ENCODE results near the gene STRN.
"Not testable (repeated sequence)": the region's sequence is repeated elsewhere in the genome, so short reads cannot be mapped to it uniquely, and the experiment has no call there.

The STRN gene

GRCh38 chr2:36966370-36967235, at the start of gene STRN:
Gene STRN (minus strand): TSS chr2:36966536. CDS start chr2:36966463, 73 bp downstream.
- peak; percentile 99 for DNase-seq

DNA sequence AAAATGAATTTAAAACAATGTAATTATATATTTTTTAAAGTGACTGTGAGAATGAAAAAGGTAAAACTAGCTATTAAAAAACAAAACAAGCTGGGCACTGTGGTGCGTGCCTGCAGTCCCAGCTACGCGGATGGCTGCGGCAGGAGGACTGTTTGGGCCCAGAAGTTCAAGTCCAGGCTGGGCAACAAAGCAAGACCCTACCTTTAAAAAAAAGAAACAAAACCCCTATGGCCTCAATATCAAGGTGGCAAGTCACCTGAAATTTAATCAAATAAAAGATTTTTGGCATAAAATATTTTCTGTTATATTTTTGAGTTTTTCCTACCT, 46.9 kb upstream of the STRN start:
- no peak for DNase-seq

- no peak for DNase-seq
Measured at GRCh38 chr2:37011130-37011529, 44.8 kb upstream of the STRN start.

DNA sequence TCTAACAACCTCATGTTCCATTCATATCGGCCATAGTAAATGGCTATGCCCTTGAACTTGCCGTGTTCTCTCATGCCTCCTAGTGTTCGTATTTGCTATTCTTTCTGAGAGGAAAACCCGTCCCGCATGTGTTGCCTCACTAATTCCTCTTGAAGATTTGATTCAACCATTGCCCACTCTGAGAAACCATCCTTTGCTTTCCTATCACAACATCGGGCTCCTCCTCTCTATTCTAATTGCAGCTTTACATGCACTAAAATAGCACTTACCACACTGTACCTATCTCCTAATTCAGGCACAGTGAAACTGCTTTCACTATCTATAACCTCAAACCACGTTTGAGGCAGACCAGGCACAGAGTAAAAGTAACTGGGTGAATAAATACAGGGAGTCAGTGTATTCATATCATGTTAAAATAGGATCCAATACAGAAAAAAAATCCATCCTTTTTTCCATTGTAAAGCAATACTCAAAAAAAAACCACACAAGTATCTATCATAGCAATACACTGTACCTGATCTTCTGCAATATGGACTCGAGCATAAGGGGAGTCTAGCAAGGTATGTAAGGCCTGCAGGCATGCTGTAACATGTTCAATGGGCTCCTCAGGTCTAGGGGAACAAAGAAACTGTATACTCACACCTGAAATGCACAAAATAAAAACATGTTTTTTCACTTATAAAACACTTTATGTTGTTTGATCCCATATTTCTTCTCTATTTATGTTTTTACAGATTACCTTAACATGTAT, 39.0 kb upstream of the STRN start:
- DNase-seq = peak; percentile 7

DNA sequence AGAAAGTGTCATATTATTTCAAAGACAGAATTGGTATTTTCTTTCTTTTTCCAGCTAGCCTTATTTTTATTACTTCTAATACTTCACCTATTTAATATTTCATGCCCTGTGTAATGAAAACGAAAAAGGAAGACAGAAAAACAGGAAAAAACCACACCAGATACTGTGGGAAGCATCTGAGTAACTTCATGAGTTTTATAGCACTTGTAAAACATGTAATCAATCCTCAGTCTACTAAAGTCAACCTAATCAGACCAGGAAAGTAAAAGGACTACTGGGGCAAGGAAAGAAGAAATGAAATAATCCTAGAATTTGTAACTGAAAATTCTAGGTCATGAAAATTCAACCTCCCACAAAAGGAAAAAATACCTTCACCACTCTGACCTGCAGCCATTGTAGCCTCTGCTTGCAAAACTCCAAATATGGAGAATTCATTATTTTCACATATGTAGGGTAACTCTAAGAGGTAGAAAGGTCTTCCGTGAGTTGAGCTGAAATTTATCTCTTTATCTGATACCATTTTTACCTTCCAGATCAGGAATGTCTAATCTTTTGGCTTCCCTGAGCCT, 34.7 kb upstream of the STRN start:
- no peak for DNase-seq

- DNase-seq = no peak
Measured at GRCh38 chr2:37000318-37000717, 34.0 kb upstream of the STRN start.

DNA sequence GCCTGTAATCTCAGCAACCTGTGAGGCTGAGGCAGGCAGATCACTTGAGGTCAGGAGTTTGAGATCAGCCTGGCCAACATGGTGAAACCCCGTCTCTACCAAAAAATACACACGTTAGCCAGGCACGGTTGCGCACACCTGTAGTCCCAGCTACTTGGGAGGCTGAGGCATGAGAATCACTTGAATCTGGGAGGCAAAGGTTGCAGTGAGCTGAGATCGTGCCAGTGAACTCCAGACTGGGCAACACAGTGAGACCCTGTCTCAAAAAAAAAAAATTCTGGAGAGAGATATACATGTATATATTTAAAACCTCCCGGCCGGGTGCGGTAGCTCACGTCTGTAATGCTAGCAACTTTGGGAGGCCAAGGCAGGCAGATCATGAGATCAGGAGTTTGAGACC, 33.1 kb upstream of the STRN start:
- not testable (repeated sequence) for DNase-seq

- DNase-seq = no peak
Measured at GRCh38 chr2:36993841-36994620, 27.7 kb upstream of the STRN start.

DNA sequence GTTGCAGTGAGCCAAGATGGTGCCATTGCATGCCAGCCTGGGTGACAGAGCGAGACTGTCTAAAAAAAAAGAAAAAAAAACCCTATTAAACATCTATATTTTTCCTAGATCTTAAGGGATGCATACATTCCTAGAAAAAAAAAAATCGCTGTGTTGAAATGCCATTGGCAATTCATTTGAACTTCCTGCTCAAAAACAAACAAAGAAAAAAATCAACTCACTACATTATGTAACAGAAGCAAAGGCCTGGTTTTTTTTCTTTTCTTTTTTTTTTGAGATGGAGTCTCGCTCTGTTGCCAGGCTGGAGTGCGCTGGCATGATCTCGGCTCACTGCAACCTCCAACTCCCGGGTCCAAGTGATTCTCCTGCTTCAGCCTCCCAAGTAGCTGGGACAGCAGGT, 21.7 kb upstream of the STRN start:
- no peak for DNase-seq

DNA sequence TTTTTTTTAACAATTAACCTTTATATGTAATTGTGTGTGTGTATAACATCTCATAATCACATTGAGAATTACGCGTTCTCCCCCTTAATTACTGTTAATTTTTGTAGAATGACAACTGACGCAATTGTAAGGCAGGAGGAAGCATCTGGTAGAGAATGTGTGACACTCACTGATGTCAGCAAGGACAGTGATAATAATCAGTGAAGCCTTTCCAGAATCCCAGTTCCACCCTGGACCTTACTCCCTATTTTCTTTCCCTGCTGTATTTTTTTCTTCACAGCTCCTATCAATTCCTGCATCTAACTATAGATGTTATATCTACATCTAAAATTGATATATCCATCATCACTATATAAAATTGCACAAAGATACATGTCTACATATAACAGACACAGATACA, 16.1 kb upstream of the STRN start:
- DNase-seq = no peak

DNA sequence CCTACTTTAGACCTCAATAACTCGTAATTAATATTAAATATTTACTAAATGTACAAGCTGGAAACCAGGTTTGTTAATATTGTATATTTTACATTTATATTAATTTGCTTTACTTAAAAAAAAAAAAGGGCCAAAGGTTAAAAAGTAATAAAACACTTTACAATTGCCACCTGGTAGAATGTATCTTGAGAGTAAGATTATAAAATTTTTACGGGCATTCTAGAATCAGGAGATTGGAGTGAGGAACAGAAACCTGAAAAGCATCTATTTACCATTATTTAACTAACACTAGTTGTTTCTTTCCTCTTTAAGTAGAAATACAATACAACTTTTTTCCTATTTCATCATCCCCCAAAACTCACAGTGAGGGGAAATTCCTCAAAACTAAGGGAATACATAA, 15.6 kb upstream of the STRN start:
- DNase-seq = no peak

DNA sequence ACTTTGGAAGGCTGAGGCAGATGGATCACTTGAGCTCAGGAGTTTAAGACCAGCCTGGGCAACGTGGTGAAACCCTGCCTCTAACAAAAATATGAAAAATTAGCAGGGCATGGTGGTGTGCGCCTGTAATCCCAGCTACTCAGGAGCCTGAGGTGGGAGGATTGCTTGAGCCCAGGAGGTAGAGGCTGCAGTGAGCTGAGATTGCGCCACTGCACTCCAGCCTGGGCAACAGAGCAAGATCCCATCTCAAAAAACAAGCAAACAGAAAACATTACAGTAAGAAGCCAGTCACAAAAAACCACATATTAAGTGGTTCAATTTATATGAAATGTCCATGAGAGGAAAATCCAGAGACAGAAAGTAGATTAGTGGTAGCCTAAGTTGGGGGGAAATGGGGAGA, 12.7 kb upstream of the STRN start:
- not testable (repeated sequence) for DNase-seq

- no peak for DNase-seq
Measured at GRCh38 chr2:36976065-36976464, 9.7 kb upstream of the STRN start.

DNA sequence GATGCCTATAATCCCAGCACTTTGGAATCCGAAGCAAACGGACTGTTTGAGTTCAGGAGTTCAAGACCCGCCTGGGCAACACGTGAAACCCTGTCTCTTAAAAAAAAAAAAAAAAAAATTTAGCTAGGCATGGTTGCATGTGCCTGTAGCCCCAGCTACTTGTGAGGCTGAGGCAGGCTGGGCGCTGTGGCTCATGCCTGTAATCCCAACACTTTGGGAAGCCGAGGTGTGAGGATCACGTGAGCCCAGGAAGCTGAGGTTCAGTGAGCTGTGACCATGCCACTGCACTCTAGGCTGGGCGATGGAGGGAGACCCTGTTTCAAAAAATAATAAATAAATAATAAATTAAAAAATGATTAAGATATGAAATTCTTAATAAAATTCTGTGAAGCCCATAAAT, 9.0 kb upstream of the STRN start:
- DNase-seq = no peak

GRCh38 chr2:36973320-36973719, 7.0 kb upstream of the STRN start:
- no peak for DNase-seq

DNA sequence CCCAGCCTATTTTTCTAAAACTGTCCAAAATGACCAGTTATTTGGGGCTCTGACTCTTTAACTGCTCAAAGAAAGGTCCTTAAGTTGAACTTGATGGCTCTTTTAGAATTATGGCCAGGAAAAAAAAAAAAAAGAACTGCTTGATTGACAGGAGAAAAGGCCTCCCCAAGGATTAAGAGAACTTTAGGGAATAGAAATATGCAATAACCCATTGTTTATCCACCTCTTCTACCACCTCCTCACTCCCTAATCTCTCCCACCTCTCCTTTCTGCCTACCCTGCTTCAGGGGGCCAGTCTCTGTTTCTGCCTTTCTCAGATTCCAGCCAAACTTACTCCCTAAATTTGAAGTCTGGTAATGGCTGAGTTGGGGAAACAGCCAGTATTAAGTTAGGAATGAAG, 5.7 kb upstream of the STRN start:
- DNase-seq = no peak

DNA sequence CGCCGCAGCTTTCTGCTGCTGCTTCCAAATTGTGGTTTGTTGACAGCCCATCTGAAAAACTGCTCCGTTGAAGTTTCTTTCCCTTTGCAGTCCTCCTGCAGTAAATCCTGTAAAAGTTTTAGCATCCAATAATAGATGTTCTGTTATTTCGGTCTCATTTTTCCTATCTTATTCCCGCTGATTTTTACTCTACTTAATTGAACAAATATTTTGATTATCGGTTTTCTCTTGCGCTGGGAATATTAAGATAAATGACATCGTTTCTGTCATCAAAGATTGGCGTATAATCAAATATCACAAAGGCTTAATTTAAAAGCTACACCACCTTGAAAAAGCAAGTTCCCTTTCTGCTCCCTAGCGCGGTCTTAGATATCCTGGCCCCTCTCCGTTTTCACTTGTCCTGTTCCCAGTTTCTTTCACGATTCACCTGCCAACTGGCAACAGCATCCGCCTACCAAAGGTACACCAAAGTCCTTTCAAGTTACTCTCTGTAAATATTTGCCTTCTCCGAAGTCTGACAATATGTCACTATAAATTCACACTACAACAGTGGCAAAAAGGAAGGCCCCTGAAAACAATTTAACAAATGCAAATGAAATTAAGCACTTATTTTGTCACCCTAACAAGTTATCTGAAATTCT, 1.0 kb upstream of the STRN start:
- no peak for DNase-seq

GRCh38 chr2:36965751-36966369, 476 bp downstream of the STRN start:
- DNase-seq = peak; percentile 16

DNA sequence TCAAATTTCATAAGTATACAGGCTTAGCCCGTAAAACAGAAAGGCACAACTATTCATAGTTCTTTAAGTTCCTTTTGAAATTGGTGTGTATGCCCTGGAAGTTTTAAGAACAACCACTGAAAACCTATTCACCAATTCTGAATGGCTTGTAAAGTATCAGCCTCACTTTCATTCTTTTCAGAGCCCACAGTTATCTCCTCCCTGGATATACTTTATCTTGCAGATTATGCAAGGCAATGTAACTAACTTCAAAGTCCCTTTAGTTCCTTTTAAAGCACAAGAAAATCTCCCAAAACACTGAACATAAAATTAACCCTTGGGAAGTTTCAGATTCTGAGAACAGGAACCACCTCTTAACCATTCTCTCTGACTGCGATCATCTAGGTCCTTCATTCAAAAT, 1.1 kb downstream of the STRN start:
- peak; percentile 5 for DNase-seq

DNA sequence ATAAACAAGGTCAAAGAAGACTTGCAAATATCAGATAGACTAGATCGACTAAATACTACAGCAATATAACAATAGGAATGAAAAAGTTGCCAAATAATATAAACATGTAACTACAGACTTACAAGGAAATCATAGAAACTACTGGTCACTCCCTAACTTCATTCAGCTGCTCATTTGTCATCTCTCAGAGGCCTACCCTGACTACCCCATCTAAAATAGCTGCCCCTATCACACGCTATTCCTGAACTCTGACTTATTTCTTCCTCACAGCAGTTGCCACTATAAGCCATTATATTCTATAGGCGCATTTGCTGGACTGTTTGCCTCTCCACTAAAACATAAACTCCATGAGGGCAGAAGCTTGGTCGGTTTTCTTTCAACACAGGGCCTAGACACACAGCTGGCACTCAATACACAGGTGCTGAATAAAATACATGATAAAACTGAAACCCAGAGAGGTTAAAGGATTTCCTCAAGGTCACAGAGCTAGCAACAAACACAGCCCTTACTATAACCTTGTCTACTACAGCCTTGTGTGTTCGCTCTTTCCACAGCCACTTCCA, 1.8 kb downstream of the STRN start:
- peak; percentile 25 for DNase-seq

GRCh38 chr2:36963734-36964133, 2.6 kb downstream of the STRN start:
- DNase-seq = no peak

DNA sequence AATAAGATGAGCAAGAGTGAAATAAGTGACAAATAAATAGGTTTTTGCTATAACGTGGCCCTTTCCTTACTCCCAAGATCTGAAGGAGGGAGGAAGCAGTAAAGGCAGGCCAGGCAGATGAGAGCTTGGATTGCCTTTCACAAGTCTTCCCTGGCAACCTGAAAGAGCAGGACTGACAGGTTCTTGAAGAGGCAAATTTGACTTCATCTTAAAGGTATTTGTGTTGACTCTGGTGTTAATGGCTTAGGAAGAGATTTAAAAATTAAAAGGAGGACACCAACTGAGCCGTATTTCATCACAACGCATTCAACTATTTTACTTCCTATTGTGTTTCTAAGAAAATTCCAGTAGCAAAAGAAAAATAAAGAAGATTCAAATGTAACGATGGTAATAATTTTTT, 3.2 kb downstream of the STRN start:
- no peak for DNase-seq
